Smooth muscle cell of the brain vasculature (primary cell): Measurements from ENCODE around the gene CYP26B1.

ENCODE experiments used
- DNase-seq: peaks from one replicate; pipeline ENCODE4 v3.0.0-alpha.2; 2012; ENCODE audit warnings: low read depth, low spot score

CYP26B1 gene

GRCh38 chr2:72083751-72084583 lies 63.7 kb downstream of the CYP26B1 start:
- DNase-seq, result no peak

GRCh38 chr2:72082887-72083286 lies 64.8 kb downstream of the CYP26B1 start:
- no peak for DNase-seq

DNA sequence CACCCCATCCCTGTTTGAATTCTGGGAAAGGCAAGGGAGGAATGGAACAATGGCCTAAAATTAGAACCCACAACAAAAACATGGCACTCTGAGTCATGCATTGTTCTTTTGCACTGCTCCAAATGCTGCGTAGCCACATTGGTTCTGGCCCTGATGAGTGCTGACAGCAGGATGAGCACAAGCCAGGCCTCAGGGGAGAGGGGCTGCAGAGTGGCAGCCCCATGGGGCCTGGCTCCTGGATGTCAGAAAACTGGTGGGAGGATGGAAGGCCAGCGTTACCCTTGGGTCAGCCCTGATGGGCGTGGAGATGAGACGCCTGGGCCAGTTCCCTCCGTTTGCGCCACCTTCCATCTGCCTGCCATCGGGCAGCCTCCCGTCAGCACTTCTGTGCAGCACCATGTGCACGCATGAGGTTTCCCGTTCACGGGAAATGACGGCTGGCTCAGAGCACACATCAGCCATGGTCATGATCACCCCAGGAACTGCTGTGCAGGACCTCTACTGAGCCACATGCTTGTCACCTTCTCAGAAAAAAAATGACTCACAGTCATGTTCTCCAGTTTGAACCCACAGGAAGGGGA lies 65.6 kb downstream of the CYP26B1 start:
- no peak for DNase-seq

DNA sequence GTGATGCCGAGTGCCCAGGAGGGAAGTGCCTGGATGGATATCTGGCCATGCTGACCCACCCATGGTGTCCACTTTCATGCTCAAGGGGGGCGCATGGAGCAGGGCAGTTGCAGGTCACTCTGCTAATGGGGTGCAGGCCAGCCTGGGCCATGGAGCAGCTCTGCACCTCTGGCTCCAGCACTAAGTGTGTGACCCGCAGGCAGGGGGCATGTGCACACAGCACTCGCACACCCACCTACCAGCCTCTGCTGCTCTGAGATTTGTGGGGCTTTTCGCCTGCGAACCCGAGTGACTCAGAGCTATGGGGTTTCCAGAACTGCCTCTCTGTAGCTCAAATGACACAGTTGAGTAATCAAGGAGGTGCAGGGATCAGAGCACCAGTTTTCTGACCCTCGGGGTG lies 66.2 kb downstream of the CYP26B1 start:
- DNase-seq, result no peak

- DNase-seq, result no peak
These were observed 67.1 kb downstream of the CYP26B1 start for GRCh38 chr2:72080286-72081145.
